NCI-H460 (cell line): Measurements from ENCODE around the gene SYT17. TPM values are rescaled to one million over a fixed set of nuclear protein-coding genes. Genes with fewer than 3 reads are reported as not detected.

Experiments
- DNase-seq: peaks from one replicate; pipeline ENCODE4 v3.0.0-alpha.2; 2016; ENCODE audit warnings: low read depth; ENCODE audit errors: extremely low read depth
- total RNA-seq: library from RNA; depleted of rRNA; stranded (reverse); fragments of >200 nt; shearing (Covaris generic); gene quantifications from 2 replicates; pipeline ENCODE4 v1.2.3, GENCODE V29; 2014

Gene SYT17
- total RNA-seq, 1 experiment from 2014 or later = 4.1 TPM

DNA sequence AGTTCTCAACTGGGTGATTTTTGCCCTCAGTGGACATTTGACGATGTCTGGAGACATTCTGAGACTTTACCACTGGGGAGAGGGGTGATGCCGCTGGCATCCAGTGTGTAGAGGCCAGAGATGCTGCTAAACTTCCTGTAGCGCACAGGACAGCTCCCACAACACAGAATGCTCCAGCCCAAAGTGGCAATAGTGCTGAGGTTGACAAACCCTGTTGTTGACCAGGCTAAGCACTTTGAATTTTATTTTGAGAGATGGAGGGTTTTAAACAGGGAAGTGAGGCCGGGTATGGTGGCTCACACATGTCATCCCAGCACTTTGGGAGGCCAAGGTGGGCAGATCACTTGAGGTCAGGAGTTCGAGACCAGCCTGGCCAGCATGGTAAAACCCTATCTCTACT, 44.0 kb downstream of the SYT17 start:
- no peak for DNase-seq

DNA sequence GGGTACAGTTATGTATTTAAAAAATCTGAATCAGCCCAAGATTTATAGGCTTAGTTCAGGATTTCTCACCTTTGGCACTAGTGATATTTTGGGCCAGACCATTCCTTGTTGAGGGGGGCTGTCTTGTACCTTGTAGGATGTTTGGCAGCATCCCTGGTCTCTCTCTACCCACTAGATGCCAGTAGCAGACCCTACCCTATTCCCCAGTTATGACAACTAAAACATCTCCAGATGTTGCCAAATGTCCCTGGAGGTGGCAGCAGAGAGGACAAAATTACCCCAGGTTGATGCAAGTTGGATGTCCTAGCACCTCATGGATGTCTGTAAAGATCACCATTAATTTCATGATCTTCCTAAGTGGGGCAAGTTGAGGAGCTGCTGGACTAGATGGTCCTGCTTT, 45.8 kb downstream of the SYT17 start:
- no peak for DNase-seq

DNA sequence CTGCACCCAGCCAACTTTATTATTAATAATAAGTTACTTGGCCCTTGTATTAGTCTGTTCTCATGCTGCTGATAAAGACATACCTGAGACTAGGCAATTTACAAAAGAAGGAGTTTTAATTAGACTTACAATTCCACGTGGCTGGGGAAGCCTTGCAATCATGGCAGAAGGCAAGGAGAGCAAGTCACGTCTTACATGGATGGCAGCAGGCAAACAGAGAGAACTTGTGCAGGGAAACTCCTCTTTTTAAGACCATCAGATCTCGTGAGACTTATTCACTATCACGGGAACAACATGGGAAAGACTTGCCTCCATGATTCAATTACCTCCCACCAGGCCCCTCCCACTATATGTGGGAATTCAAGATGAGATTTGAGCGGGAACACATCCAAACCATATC, 47.7 kb downstream of the SYT17 start:
- DNase-seq = no peak

DNA sequence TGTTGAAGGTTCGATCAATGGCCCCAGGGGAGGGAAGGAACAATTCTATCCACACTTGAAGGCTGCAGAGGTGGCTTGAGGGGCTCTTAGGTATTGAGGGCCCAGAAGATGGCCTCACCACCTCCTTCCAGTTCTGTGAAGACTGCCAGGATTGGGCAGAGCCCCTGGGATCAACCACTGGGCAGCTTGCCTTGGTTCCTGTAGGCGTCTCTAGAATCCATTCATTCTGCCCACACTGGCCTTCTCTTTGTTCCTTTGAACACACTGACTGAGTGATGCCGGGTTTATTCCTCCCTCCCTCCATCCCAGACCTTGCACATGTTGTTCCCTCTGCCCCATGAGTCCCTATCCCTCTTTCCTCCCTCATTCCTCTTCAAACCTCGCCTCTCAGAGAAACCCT, 50.5 kb downstream of the SYT17 start:
- no peak for DNase-seq

DNA sequence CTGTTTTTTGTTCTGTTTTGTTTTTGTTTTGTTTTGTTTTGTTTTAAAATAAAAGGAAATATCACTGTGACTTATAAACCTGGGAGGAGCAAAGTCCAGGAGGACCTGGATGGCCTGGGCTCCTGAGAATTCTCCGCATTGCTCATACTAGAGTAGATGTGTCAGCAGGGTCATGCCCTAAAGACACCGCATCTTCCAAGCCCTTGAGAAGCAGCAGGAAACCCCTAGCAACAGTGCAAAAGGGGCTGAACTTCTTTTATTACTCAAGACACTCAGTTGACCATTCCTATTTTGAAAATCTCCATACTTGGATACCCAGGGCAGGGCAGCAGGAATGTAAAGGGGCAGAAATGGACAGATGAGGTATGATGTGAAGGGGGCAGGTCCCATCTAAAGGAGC, 51.8 kb downstream of the SYT17 start:
- DNase-seq = no peak

DNA sequence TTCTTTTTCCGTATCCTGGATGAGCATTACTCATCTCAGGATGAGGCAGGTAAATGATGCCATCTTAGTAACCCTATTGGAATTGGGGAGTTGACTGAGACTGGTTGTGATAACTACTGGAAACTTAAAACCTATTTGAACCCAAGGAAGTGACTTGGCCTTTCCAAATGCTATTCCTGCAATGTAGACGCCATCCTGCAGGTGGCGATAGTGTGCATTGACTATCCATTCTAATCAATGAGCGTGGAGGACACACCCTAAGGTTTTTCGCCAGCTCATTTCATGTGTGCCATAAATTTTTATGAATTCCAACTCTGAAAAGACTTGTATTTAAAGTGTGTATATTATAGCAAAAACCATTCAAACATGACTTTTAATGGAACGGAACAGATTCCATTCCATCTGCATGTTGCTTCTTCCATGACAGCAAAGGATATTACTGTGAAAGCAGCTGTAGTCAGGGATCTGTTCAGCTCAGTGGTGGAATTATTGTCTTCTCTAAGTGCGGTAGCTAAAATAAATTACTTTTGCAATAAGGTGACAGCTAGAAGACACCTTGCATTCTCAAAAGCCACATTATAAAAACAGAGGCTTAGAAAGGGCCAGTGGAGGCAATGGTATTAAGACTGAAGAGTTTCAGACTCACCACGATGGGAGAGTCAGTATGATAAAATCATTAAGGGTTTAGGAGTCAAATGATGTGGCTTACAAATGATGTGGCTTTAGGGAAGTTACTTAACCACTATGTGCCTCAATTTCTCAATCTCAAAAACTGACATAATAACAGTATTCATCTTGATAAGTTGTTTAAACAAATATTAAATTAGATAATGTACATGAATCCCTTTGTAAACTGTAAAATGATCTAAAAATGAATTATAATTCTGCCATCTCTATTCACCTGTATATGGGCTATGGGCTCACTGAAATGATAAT, 55.5 kb downstream of the SYT17 start:
- DNase-seq = peak; percentile 30

DNA sequence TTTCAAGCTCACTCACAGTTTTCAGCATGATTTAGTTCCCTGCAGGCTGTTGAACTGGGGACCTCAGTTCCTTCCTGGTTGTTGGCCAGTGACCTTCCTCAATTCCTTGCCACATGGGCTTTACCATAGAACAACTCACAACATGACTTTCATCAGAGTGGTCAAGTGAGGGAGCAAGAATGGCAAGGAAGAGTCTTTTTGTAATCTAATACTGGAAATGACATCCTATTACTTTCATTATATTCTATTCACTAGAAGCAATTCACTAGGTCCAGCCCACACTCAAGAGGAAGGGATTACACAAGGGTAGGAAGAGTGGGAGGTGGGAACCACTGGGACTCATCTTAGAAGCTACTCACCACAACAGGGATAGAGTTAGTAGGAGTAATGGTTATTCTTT, 57.6 kb downstream of the SYT17 start:
- DNase-seq = no peak

DNA sequence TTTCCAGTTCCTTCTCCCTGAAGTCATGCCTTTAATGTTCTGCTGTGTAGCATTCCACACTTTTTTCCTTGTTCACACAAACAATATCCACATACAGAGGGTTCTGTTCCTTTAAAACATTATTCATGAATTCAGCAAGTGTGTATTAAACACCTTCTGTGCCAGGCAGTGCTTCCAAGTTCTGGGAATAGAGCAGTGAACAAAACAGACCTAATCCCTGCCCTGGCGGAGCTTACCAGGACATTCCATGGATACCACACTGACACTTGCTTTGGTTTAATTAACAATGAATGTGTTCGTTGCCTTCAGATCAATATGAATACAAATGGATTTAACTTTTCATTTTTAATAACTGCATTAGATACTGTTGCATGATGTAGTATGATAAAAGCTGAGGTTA, 59.6 kb downstream of the SYT17 start:
- no peak for DNase-seq

DNA sequence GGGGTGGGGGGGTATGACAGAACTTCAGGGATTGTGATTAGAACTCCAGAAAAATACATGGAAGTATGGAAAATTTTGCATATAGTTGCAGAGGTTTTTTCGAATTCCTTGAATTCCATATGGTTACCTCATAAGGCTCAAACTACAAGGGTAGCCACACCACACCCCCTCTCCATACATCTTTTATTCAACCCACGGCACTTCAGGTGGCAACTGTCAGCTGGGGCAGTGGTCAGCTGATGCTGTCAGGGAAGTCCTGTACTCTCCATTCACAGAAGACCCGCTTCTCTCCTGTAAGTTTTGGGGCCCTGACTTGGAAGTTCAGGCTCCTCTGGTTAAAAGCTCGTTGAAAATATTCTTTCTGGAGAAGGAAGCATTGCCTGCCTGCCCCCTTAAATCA, 60.0 kb downstream of the SYT17 start:
- DNase-seq = no peak

DNA sequence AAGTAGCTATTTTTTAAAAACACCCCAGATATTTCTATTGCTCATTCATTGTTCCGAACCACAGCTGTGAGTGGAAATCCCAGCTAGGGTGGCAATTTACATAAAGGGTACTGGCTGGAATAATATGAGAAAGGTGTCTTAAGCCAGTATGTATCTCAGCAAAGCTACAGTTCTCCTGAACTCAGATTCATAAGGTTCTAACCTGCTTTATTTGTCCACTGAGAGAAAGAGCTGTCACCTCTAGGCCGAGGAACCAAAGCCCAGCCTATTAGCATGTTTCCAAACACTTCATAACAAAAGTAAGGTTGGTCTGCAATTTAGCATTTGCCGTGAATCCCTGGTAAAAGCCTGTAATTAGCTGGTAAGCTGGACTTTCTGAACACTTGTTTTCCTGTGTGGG, 60.5 kb downstream of the SYT17 start:
- no peak for DNase-seq

DNA sequence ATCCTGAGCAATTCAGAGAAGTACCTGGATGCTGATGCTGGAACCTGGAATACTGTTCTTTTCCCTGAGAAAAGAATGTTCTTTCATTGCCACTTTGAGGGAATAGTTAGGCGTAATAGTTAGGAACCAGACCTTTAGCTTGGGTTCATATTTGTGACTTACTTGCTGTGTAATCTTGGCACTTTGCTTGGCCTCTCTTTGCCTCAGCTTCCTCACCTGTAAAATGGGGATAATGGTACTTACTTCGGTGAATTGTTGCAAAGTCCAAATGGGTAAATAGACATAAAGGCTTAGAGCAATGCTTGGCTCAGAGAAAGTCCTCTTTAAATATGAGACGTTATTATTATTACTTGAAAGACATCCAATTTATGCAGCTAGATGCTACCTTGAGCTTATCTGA, 62.5 kb downstream of the SYT17 start:
- DNase-seq = no peak

DNA sequence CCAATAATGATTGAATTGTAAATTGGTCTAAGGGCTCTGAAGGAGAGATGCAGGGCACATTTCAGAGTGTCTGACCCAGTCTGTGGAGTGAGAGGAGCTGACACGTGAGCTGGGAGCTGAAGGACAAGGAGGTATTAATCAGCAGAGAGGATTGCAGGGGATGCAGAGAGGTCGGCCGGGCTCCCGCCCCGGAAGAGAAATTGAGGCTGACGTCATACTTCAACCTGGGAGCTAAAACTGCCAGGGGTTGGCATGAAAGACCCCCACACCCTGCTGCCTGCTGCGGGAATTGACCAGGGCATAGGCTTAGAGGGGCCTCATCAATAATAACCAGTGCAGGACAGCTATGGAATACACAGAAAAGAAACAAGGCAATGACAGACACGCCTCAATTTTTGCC, 63.8 kb downstream of the SYT17 start:
- DNase-seq = no peak

DNA sequence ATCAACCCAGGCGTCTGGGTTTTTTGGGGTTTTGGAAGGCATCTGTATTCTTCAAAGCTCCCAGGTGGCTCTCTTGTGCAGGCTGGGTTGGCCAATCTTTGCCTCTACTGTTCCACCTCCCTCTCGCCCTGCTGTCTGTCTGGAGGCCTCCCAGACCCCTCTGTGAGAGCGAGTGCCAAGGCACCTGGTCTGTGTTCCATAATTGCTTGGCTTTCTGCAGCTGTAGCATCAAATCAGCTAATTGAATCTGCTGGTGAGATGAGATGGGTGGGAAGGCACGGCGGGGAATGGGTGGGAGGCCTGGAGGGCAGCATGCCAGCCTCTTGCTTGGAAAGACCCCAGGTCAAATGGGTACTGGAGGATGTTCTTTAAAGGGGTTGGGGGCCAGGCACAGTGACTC, 64.9 kb downstream of the SYT17 start:
- no peak for DNase-seq

DNA sequence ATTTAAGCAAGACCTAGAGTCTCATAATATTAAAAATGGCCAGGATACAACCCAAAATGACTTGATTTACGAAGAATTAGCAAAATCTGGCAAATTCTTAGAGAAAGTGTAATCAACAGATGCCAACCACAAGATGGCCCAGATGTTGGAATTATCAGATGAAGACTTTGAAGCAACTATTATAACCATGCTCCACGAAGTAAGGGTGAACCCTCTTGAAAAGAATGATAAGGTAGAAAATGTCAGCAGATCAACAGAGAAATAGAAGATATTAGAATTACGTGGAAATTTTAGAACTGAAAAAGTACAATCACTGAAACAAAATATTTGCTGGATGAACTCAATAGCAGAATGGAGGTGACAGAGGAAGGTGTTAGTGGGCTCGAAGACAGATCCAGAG, 67.4 kb downstream of the SYT17 start:
- no peak for DNase-seq

DNA sequence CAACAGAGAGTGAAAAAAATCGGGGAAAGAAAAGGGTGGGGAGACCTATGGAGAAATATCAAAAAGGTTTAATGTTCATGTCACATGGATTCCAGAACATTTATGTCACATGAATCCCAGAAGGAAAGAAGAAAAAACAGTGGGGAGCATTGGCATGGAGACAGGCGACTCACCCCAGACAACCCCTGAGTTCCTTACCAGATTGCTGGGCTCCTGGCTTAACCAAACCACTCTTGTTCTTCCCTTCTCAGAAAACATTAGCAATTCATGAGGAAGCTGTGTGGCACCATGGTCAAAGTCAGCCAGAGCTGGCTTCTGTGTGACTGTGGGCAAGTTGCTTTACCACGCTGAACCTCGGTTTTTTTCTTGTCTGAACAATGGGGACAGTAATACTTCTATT, 67.8 kb downstream of the SYT17 start:
- DNase-seq = no peak

DNA sequence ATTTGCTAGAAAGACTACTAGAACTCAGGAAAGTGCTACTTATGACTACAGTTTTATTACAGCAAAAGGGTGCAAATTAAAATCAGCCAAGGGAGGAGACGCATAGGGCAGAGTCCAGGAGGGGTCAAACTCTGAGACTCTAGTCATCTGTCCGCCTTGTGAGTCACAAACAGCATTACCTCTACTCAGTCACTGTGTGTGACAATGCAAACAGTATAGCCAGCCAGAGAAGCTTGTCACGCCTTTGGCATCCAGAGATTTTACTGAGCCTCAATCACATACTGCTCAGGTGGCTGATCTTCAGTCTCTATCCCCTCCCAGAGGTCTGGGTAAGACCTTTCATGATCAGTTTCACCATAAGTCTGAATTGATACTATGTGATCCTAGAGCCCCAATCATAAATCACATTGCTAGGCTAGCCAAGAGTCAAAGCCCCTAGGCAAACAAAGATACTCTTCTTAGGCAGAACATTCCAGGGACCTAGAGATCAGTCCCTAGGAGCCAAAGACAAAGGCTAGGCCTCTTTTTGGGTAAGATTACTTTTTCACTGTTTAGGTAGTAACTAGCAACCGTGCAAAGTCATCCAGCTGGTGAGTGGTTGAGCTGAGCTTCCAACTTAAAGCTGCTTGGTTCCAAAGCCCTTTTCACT, 68.6 kb downstream of the SYT17 start:
- no peak for DNase-seq

DNA sequence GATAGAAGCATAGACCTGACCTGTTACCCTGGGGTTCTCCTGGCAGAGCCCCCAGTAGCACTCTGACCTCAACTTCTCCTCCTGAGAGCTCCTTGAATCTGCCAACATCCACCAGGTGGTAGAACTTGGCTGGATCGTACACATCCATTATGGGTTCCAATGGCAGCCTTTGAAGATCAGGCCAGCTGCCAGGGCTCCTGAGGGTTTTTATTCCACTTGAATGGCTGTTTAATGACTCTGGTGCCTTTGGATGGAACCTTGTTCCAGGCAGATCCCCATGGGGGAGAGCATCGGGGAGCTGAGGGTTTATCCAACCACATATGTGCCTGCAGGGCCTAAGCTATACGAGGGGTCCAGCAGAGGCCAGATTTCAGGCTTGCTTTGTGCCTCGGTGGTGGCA, 70.4 kb downstream of the SYT17 start:
- no peak for DNase-seq

DNA sequence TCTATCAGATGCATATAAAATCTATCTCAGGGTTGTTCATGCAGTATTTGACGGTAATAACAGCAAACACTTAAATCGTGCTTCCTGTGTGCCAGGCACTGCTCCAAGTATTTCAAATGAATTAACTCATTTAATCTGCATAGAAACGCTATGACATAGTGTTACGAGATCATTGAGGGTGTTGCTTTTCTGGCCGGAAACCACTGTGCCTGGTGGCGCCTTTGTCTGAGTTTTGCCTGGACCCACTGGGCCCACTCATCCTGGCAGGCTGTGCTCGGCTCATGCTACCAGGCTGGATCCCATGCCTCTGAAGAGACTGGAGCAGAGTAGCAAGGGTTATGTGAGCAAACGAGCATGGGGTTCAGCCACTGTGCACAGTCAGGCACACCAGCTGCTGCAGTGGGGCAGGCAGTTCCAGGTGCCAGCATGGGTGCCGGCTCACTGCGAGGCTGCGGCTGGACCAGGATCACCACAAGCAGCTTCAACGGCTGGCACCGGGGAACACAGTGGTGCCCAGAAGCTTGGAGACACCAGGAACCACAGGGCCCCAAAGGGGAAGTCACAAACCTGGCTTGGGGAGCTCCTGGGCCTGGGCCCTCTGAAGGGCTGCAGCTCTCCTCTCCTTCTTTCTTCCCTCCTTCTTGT, 71.6 kb downstream of the SYT17 start:
- DNase-seq = no peak

DNA sequence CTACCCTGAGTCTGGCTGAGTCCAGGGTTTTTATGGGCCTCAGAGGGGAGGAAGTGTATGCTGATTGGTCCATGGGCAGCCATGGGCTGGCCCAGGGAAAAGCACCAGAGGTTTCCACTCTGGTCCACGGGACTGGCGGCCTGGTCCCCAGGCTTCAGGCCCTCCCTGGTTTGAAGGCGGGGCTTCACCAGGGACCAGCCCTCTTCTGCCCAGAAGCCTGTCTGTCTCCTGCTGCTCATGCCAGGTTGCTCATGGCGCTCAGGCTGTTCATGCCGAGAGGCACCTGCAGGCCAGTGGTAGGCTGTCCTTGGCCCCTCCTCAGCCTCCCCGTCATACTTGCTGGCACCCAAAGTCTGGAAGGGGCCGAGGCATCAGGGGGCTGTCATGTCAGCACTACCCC, 72.5 kb downstream of the SYT17 start:
- no peak for DNase-seq

DNA sequence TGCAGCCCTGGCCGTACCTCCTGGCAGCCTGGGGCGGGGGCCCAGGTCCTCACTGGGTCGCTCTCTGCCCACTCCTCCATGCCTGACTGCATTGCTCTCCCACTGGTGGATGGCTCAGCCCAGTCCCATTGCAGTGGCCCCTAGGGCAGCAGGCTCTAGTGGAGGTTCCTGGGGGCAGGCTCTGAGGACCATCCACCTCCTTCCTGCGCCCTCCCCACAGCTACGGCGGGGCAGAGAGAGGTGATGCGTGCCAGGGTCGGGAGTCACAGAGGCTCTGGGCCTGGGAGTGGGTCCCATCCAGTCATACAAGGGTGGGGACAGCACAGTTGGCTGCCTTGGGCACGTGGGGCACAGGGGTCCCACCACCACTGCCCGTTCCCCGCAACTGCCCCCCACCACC, 73.5 kb downstream of the SYT17 start:
- no peak for DNase-seq

DNA sequence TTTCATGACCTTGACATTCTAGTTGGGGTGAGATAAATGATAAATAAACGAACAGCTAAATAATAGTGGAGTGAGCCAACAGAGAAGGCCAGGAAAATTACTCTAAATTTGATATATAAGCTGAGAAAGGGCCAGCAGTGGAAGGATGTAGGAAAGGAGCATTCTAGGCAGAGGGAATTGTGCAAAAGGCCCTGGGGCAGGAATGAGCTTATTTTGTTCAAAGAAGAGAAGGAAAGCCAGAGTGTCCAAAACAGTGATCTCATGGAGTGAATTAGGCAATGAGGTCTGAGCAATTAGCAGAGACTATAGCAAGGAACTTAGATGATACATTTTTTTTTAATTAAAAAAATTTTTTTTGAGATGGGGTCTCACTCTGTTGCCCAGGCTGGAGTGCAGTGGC, 74.1 kb downstream of the SYT17 start:
- DNase-seq = no peak
